HepG2 (cell line): ENCODE measurements around the gene WBP1. TPM values are rescaled to one million over a fixed set of nuclear protein-coding genes. Genes with fewer than 3 reads are reported as not detected.

Experiments
- ARID3A ChIP-seq: IDR thresholded peaks from 2 replicates; pipeline ENCODE4 v1.6.1; 2012; ENCODE audit warnings: low read depth, low read length, improper control_type of control experiment
- CENPT ChIP-seq: sonication (generic); formaldehyde crosslinking; IDR thresholded peaks from 2 replicates; pipeline ENCODE4 v1.8.0; 2022; ENCODE audit warnings: low read depth, mild to moderate bottlenecking, moderate library complexity, missing genetic modification reagents
- CENPX ChIP-seq: sonication (generic); formaldehyde crosslinking; IDR thresholded peaks from 2 replicates; pipeline ENCODE4 v1.9.0; 2021; ENCODE audit warnings: mild to moderate bottlenecking, missing genetic modification reagents, moderate library complexity
- DPF2 ChIP-seq: sonication (generic); formaldehyde crosslinking; IDR thresholded peaks from 2 replicates; pipeline ENCODE4 v1.4.0; 2020; ENCODE audit warnings: mild to moderate bottlenecking, low read depth, missing genetic modification reagents, borderline replicate concordance
- HNRNPH1 ChIP-seq: fragments of 200-400 bp; formaldehyde crosslinking; optimal IDR thresholded peaks from 2 replicates; pipeline ENCODE3; 2017; ENCODE audit warnings: mild to moderate bottlenecking, low read depth, low read length
- JDP2 ChIP-seq: sonication (generic); formaldehyde crosslinking; IDR thresholded peaks from 2 replicates; pipeline ENCODE4 v1.8.1; 2022; ENCODE audit warnings: missing genetic modification reagents, borderline replicate concordance
- JUN ChIP-seq: sonication (generic); formaldehyde crosslinking; IDR thresholded peaks from 2 replicates; pipeline ENCODE4 v1.4.0; 2020; ENCODE audit warnings: mild to moderate bottlenecking, missing genetic modification reagents
- KLF13 ChIP-seq: sonication (generic); formaldehyde crosslinking; IDR thresholded peaks from 2 replicates; pipeline ENCODE4 v1.4.0; 2020; ENCODE audit warnings: mild to moderate bottlenecking, missing genetic modification reagents
- MAF1 ChIP-seq: sonication (generic); formaldehyde crosslinking; IDR thresholded peaks from 2 replicates; pipeline ENCODE4 v1.5.0; 2020; ENCODE audit warnings: missing genetic modification reagents, borderline replicate concordance
- MEF2D ChIP-seq: sonication (generic); formaldehyde crosslinking; IDR thresholded peaks from 2 replicates; pipeline ENCODE4 v1.5.1; 2020; ENCODE audit warnings: mild to moderate bottlenecking, missing genetic modification reagents
- MEIS1 ChIP-seq: sonication (generic); formaldehyde crosslinking; IDR thresholded peaks from 2 replicates; pipeline ENCODE4 v1.9.0; 2021; ENCODE audit warnings: mild to moderate bottlenecking, missing genetic modification reagents, moderate library complexity, borderline replicate concordance
- MIER3 ChIP-seq: IDR thresholded peaks from 2 replicates; pipeline ENCODE4 v1.6.1; 2016; ENCODE audit warnings: missing compliant biosample characterization, borderline replicate concordance
- PCBP1 ChIP-seq: fragments of 200-400 bp; formaldehyde crosslinking; IDR thresholded peaks from 2 replicates; pipeline ENCODE4 v1.6.1; 2017; ENCODE audit warnings: mild to moderate bottlenecking, low read depth, low read length, borderline replicate concordance
- PPARG ChIP-seq: conservative IDR thresholded peaks from 2 replicates; pipeline ENCODE4 v1.6.1; 2016; ENCODE audit warnings: missing biosample characterization, missing genetic modification reagents
- SRY ChIP-seq: sonication (generic); formaldehyde crosslinking; IDR thresholded peaks from 2 replicates; pipeline ENCODE4 v1.8.0; 2022; ENCODE audit warnings: mild to moderate bottlenecking, missing genetic modification reagents
- TEAD3 ChIP-seq: optimal IDR thresholded peaks from 2 replicates; pipeline ENCODE3; 2016; ENCODE audit warnings: borderline replicate concordance
- ZBTB2 ChIP-seq: sonication (generic); formaldehyde crosslinking; IDR thresholded peaks from 2 replicates; pipeline ENCODE4 v1.8.0; 2022; ENCODE audit warnings: low read depth, missing genetic modification reagents
- ZMYM2 ChIP-seq: sonication (generic); formaldehyde crosslinking; IDR thresholded peaks from 2 replicates; pipeline ENCODE4 v1.8.0; 2022; ENCODE audit warnings: mild to moderate bottlenecking, missing genetic modification reagents
- ZNF160 ChIP-seq: sonication (generic); formaldehyde crosslinking; IDR thresholded peaks from 2 replicates; pipeline ENCODE4 v1.8.0; 2022; ENCODE audit warnings: mild to moderate bottlenecking, inconsistent platforms, missing genetic modification reagents
- ZNF17 ChIP-seq: sonication (generic); formaldehyde crosslinking; IDR thresholded peaks from 2 replicates; pipeline ENCODE4 v1.5.0; 2020; ENCODE audit warnings: mild to moderate bottlenecking, missing genetic modification reagents
- ZNF20 ChIP-seq: sonication (generic); formaldehyde crosslinking; IDR thresholded peaks from 2 replicates; pipeline ENCODE4 v1.4.0; 2020; ENCODE audit warnings: mild to moderate bottlenecking, moderate library complexity, missing genetic modification reagents
- ZNF510 ChIP-seq: sonication (generic); formaldehyde crosslinking; IDR thresholded peaks from 2 replicates; pipeline ENCODE4 v1.4.0; 2020; ENCODE audit warnings: low read depth, mild to moderate bottlenecking, missing genetic modification reagents
- ZNF546 ChIP-seq: sonication (generic); formaldehyde crosslinking; conservative IDR thresholded peaks from 2 replicates; pipeline ENCODE4 v1.8.1; 2023; ENCODE audit warnings: mild to moderate bottlenecking, missing genetic modification reagents
- ZNF644 ChIP-seq: IDR thresholded peaks from 2 replicates; pipeline ENCODE4 v1.6.1; 2016; ENCODE audit warnings: low read depth
- ZNF703 ChIP-seq: sonication (generic); formaldehyde crosslinking; IDR thresholded peaks from 2 replicates; pipeline ENCODE4 v1.5.1; 2020; ENCODE audit warnings: missing genetic modification reagents, mild to moderate bottlenecking, moderate library complexity, borderline replicate concordance
- polyA plus RNA-seq, 8 experiments: library from polyadenylated mRNA; depleted of rRNA in 3 of 8; stranded (reverse) in 7 of 8; unstranded in 1 of 8; fragments of >200 nt; fragmentation: Illumina TruSeq in 4 of 8; extraction: Trizol in 4 of 8; gene quantifications; 2 replicates each; pipeline versions ENCODE4 v1.2.1 to v1.2.3, GENCODE V29; 2011 to 2016; ENCODE audit warnings: low read depth in 4 of 8, missing spikeins in 1 of 8, mixed read lengths in 1 of 8; ENCODE audit not compliant: insufficient read depth in 1 of 8
- total RNA-seq, 5 experiments: library from RNA; depleted of rRNA; stranded (reverse); fragments of >200 nt; fragmentation: Illumina TruSeq; extraction: Trizol; gene quantifications; 2 replicates each; pipeline ENCODE4 v1.2.3, GENCODE V29; 2016; ENCODE audit warnings: low read depth in 1 of 5
- TF ChIP-seq, protein P1 (sequence below): sonication (generic); formaldehyde crosslinking; IDR thresholded peaks from 2 replicates; pipeline ENCODE4 v1.8.1; 2023; ENCODE audit warnings: missing genetic modification reagents, mild to moderate bottlenecking, borderline replicate concordance

Gene WBP1
- total and polyA plus RNA-seq, 2 of the 13 experiments (the other 11 are each of a cell fraction or from before 2014, with no cell fraction given) = 38.8 to 85.7 TPM

DNA sequence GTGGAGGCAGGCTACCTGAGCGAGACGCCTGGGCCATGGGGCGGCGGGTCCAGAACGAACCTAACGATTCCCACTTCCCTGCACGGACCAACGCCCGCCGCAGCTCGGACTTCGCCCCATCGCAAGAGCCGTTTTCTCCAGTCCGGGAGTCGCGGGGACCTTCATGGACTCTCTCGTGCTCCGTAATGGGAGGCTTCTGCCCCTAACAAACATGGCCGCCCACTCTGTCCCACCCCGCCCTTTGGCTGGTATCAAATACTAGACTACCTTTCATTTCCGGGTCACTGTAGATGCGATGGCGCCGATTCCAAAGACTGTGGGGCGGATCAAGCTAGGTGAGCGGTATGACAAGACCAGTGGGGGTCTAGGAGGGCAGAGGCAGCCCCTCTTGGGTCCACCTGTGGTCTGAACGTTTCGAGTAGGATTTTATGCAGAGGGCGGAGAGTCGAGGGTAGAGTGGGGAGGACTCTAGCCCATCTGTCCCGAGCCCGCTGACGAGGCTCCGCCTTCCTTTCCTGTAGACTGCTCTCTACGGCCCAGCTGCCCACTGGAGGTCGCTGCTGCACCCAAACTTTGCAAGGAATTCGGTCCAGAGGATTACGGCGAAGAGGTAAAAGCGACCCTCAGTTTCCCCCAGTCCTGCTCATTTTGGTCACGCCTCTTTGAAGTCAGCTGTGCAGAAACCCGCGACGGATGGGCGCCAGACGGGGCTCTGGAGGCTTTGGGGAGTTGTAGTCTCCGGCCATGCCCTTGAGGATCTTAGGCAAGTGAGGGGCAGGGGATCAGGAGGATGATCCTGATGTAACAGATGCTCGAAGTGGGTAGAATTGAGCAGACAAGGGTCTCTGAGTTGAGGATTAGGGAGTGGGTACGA lies 24.8 kb downstream of the WBP1 start, which contains the start of the genes CCDC142 and TTC31 (continued):
- TF ChIP-seq ZMYM2 (CRISPR knock-in tag) (no peak), JDP2 (CRISPR knock-in tag) (0 out of 2 replicates have a peak, but pooled peaks have one; percentile 56), ZBTB2 (peak; percentile 81), JUN (CRISPR knock-in tag) (peak; percentile 18; the same call in 1 of the 2 replicates), TEAD3 (CRISPR knock-in tag) (peak; percentile 46), ZNF644 (CRISPR knock-in tag) (no peak), PCBP1 (0 out of 2 replicates have a peak, but pooled peaks have one; percentile 88), ZNF160 (CRISPR knock-in tag) (0 out of 2 replicates have a peak, but pooled peaks have one; percentile 2), MIER3 (CRISPR knock-in tag) (peak; percentile 79; the same call in 1 of the 2 replicates), DPF2 (CRISPR knock-in tag) (0 out of 2 replicates have a peak, but pooled peaks have one; percentile 8), KLF13 (CRISPR knock-in tag) (no peak), CENPT (no peak; the same call in 1 of the 2 replicates), ARID3A (peak; percentile 80), MEF2D (CRISPR knock-in tag) (peak; percentile 93), MEIS1 (CRISPR knock-in tag) (peak; percentile 73; the same call in 1 of the 2 replicates), ZNF20 (CRISPR knock-in tag) (0 out of 2 replicates have a peak, but pooled peaks have one; percentile 14), HNRNPH1 (peak; percentile 18), MAF1 (0 out of 2 replicates have a peak, but pooled peaks have one; percentile 66), CENPX (no peak), SRY (peak; percentile 65; the same call in 1 of the 2 replicates), ZNF703 (peak; percentile 62; the same call in 1 of the 2 replicates), ZNF510 (peak; percentile 64; the same call in 1 of the 2 replicates), ZNF17 (CRISPR knock-in tag) (no peak), PPARG (CRISPR knock-in tag) (peak; percentile 63), ZNF546 (CRISPR knock-in tag) (peak; percentile 94; the same call in 1 of the 2 replicates)
- TF ChIP-seq, protein P1, sequence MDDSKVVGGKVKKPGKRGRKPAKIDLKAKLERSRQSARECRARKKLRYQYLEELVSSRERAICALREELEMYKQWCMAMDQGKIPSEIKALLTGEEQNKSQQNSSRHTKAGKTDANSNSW = peak; percentile 44; the same call in 1 of the 2 replicates
